Tibial artery (tissue), 4 donors: Measurements from ENCODE around the gene PRICKLE2.

Source experiments
- DNase-seq, 2 donors: peaks; one replicate each; pipeline ENCODE4 v3.0.0-alpha.2; 2019
- H3K27ac ChIP-seq, 2 donors: fragments of 200-600 bp; sonication (generic) in 1 of 2; 1 replicate in 1 of 2; 2 replicates in 1 of 2; pipeline ENCODE4 v1.5.1; 2018 to 2019; ENCODE audit warnings: mild to moderate bottlenecking in 1 of 2
- H3K27me3 ChIP-seq, 2 donors: fragments of 200-600 bp; sonication (generic) in 1 of 2; one replicate each; pipeline versions ENCODE4 v1.5.1 to v1.6.0; 2016 to 2019
- H3K36me3 ChIP-seq, 3 donors: fragments of 200-600 bp; sonication (generic) in 2 of 3; one replicate each; pipeline ENCODE4 v1.5.1; 2016 to 2019; ENCODE audit warnings: mild to moderate bottlenecking in 2 of 3
- H3K4me1 ChIP-seq, 4 donors: fragments of 200-600 bp; sonication (generic) in 2 of 4; 1 replicate in 3 of 4; 2 replicates in 1 of 4; pipeline ENCODE4 v1.5.1; 2016 to 2019
- H3K4me3 ChIP-seq, 2 donors: fragments of 200-600 bp; sonication (generic) in 1 of 2; 1 replicate in 1 of 2; 2 replicates in 1 of 2; pipeline ENCODE4 v1.5.1; 2018 to 2019; ENCODE audit warnings: mild to moderate bottlenecking in 2 of 2
- H3K9me3 ChIP-seq, 3 donors: fragments of 200-600 bp; sonication (generic) in 1 of 3; one replicate each; pipeline ENCODE4 v1.5.1; 2016 to 2019
- intact Hi-C: fragments of 100-400 bp; cut with DNase I; formaldehyde crosslinking; loops from one replicate; pipeline ENCODE4 v1.15.0; 2023; ENCODE audit warnings: low total_unique reads
- TF ChIP-seq, protein P1 (sequence below), 2 experiments: fragments of 200-600 bp in 1 of 2; fragments of 450-650 bp in 1 of 2; IDR thresholded peaks; one replicate each; pipeline ENCODE4 v1.5.1; 2017 to 2019; ENCODE audit warnings: antibody characterized with exemption in 2 of 2, mild to moderate bottlenecking in 1 of 2, moderate library complexity in 1 of 2

Gene PRICKLE2

DNA sequence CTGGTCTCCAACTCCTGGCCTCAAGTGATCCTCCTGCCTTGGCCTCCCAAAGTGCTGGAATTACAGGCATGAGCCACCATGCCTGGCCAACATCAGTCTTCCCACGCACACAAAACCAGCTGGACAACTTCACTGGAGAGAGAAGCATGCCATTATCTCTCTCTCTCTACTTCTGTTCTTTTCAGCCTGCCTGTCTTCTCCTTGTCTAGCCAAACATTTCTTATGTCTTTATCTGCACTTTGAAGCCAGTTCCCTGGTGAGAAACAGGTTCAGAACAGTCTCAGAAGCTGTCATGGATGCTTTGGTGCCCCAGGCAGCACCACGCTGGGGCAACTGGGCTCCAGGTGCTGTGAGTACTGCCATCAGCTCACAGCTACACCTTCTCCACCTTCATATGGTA, 79.8 kb downstream of the PRICKLE2 start:
- H3K27ac ChIP-seq: no peak overlapping the region
- peaks cover 0 to 43% (median 10%) of the 10 kb centered on the region in 4 donors for H3K4me1 ChIP-seq
- H3K27me3 ChIP-seq: no peaks in the 10 kb centered on the region
- intact Hi-C loops: no loop called here
- DNase-seq: no peak
- H3K4me3 ChIP-seq: no peak overlapping the region
- H3K9me3 ChIP-seq: no peaks in the 10 kb centered on the region
- TF ChIP-seq, protein P1, sequence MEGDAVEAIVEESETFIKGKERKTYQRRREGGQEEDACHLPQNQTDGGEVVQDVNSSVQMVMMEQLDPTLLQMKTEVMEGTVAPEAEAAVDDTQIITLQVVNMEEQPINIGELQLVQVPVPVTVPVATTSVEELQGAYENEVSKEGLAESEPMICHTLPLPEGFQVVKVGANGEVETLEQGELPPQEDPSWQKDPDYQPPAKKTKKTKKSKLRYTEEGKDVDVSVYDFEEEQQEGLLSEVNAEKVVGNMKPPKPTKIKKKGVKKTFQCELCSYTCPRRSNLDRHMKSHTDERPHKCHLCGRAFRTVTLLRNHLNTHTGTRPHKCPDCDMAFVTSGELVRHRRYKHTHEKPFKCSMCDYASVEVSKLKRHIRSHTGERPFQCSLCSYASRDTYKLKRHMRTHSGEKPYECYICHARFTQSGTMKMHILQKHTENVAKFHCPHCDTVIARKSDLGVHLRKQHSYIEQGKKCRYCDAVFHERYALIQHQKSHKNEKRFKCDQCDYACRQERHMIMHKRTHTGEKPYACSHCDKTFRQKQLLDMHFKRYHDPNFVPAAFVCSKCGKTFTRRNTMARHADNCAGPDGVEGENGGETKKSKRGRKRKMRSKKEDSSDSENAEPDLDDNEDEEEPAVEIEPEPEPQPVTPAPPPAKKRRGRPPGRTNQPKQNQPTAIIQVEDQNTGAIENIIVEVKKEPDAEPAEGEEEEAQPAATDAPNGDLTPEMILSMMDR (IDR thresholded peaks at IDR 0.05): no peak
- H3K36me3 ChIP-seq: peaks cover 20 to 33% (median 33%) of the 10 kb centered on the region in 3 donors

DNA sequence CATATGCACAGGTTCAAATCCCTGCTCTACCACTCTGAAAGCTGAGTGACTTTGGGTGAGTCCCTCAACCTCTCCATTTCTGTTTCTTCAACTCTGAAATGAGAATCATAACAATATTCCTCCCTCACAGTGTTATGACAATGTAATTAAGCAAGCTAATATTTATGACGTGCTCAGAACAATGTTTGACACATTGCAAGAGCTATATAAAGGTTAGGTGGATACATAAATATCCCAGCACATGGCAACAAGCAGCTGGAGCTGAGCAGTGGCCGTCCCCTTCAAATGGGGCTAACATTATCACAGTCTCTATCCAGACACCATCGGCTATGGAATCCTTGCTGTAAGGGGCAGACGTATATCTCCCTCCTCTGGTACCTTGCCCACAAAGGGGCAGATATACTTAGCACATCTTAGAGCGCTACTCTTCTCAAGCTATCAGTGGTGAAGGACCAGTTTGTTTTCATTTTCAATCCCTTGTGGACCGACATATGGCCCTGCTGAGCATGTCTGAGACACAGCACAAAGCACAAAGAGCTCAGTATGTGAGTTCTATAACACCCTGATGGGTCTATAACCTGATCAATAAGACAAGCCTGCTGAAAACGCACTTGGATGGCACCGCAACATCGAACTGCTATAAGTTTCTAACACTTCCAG, 80.9 kb downstream of the PRICKLE2 start:
- H3K4me1 ChIP-seq: peaks cover 0 to 33% (median 5%) of the 10 kb centered on the region in 4 donors
- intact Hi-C loops: no loop called here
- no peak overlapping the region for H3K27ac ChIP-seq
- peaks cover 20 to 38% (median 35%) of the 10 kb centered on the region in 3 donors for H3K36me3 ChIP-seq
- no peak overlapping the region for H3K4me3 ChIP-seq
- TF ChIP-seq, protein P1 (IDR thresholded peaks at IDR 0.05): no peak
- no peaks in the 10 kb centered on the region for H3K27me3 ChIP-seq
- no peaks in the 10 kb centered on the region for H3K9me3 ChIP-seq
- no peak for DNase-seq

DNA sequence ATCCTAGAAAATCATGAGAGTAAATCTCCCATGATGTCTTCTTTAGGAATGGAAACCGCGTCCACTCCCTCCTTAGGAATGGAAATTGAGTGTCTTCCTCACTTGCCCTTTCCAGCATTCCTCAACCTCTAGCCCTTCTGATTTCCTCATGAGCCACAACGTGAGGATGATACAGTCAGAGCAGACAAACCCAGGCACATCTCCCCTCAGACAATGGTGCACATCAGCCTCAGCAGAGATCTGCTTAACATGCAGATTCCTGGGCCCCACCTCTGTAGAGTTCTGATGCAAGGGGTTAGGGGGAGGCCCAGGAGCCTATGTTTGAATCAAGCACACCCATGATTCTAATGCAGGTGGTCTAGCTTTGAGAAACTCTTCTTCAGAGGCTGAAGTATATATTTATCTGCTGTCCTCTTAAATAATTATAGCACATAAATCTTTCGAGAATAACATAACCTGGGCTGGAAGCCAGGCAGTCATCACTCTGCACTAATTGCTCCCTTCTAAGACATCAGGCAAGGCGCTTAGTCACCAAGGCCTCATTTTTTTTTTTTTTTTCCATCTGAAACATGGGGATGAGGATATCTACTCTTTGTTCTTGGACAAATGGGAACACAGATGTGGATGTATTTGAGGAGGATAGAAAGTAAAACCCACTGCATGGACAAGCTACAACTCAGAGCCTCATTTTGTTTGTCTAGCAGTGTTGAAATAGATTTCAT, 81.7 kb downstream of the PRICKLE2 start:
- TF ChIP-seq, protein P1 (IDR thresholded peaks at IDR 0.05): no peak
- H3K4me1 ChIP-seq: peaks cover 0 to 25% (median 4%) of the 10 kb centered on the region in 4 donors
- H3K9me3 ChIP-seq: no peaks in the 10 kb centered on the region
- H3K36me3 ChIP-seq: peaks cover 20 to 35% (median 34%) of the 10 kb centered on the region in 3 donors
- intact Hi-C loops: no loop called here
- DNase-seq: no peak
- no peak overlapping the region for H3K4me3 ChIP-seq
- H3K27ac ChIP-seq: no peak overlapping the region
- no peaks in the 10 kb centered on the region for H3K27me3 ChIP-seq

DNA sequence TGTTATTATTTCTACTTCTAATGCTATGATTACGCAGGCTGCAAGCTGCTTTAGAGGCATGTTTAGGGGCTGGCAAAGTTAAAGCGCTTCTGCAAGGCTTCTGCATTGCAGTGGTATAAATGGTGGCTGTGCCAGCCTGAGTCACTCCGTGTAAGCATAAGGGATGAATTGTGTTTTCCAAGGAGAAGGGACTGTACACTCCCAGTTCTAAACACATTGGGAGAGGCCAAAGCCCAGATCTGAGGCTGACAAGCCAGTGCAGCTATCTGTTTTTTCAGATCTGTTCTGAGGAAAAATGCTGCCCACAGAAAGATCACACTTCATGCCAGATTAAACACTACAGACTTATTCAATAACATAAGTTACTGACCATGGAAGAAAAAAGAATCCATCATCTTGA, 83.8 kb downstream of the PRICKLE2 start:
- H3K27ac ChIP-seq: peak overlapping the region in 1 of 2 donors; percentile 16
- intact Hi-C loops: no loop called here
- H3K36me3 ChIP-seq: peaks cover 8 to 21% (median 13%) of the 10 kb centered on the region in 3 donors
- no peaks in the 10 kb centered on the region for H3K27me3 ChIP-seq
- DNase-seq: no peak
- H3K4me3 ChIP-seq: no peak overlapping the region
- TF ChIP-seq, protein P1 (IDR thresholded peaks at IDR 0.05): no peak
- peaks cover 0 to 24% (median 4%) of the 10 kb centered on the region in 4 donors for H3K4me1 ChIP-seq
- H3K9me3 ChIP-seq: no peaks in the 10 kb centered on the region

DNA sequence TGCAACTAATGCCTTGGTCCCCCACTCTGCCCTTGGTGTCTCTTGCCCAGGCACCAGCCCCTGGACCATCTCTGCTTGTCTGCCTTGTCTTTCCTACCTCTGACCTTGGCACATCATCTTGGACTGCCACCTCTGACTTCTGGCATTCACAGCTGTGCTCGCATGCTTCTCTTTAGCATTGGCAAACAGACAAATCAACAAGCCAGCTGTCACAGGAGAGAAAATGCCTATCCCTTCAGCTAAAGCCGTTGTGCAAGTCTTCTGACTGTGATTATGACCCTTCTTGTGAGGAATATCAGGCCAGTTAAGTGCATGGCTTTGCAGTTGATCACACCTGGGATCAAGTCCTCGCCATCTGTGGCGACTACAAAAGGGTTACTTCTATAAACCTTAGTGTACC, 84.6 kb downstream of the PRICKLE2 start:
- H3K27ac ChIP-seq: no peak overlapping the region
- H3K36me3 ChIP-seq: peaks cover 5 to 13% (median 6%) of the 10 kb centered on the region in 3 donors
- H3K4me3 ChIP-seq: no peak overlapping the region
- H3K9me3 ChIP-seq: no peaks in the 10 kb centered on the region
- intact Hi-C loops: no loop called here
- no peaks in the 10 kb centered on the region for H3K27me3 ChIP-seq
- DNase-seq: no peak
- TF ChIP-seq, protein P1 (IDR thresholded peaks at IDR 0.05): no peak
- peaks cover 0 to 24% (median 4%) of the 10 kb centered on the region in 4 donors for H3K4me1 ChIP-seq
